ENCODE measurements around the gene PCGF3.

PCGF3 gene

DNA sequence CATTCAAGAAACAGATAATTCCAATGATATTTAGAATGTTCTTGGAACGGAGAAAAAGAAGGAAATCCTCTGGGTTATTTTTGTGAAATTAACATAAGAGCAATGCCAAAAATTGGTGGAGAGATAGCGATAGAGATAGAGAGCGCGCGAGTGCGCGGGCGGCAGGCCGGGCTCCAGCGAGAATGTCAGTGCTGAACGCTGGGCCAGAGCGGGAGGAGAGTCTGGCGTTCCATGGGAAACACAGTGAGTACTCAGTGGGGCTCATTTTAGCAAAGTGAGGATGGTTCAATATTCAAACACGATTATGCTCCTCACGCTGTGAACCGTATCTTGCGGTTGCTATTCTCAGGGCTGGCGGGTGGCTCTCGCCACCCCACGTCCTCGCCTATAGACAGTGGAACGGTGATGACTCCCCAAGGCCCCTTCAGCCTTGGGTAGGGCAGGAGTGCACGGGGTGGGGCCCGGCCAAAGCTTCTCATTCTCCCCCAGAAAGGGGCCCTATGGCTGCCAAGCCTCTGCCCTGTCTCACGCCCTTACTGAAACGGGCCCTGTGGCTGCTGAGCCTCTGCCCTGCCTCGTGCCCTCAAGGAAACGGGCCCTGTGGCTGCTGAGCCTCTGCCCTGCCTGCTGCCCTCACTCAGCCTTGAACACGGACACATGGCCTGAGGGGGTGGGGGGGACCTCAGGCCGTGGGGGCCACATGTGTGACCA lies 103.4 kb downstream of the PCGF3 start:
- no peak for DNase-seq

DNA sequence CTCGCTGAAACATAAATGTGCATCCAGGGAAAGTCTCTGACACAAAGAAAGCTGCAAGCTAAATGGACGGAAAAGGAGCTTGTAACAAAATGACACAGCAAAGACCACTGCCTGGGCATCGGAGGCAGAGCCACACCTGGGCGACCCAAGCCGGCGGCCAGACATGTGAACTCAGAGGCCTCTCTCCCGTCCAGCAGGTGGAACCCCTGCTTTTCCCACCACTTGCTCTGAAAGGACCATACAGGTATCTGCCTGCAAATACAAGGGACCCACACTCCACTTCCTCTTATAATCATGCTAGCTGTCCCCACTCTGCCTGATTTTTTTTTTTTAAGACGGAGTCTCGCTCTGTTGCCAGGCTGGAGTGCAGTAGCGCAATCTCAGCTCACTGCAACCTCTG lies 108.3 kb downstream of the PCGF3 start:
- DNase-seq = no peak

DNA sequence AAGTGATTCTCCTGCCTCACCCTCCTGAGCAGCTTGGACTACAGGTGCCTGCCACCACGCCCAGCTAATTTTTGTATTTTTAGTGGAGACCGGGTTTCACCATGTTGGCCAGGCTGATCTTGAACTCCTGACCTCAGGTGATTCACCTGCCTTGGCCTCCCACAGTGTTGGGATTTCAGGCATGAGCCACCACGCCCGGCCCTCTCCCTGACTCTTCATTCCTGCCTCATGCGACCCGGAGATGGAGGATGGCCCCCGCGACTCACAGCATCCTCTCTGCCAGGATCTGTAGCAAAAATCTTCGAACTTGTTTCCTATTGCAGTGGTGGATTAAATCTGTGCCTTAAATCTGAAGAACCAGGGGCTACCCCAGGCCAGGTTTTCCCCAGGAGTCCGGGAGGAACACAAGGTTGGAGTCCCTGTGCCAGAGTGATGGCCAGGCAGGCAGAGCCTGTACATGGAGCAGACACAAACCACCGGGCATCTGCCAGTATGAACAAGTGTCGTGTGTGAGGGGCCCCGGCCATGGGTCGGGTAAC lies 108.7 kb downstream of the PCGF3 start:
- DNase-seq = no peak

DNA sequence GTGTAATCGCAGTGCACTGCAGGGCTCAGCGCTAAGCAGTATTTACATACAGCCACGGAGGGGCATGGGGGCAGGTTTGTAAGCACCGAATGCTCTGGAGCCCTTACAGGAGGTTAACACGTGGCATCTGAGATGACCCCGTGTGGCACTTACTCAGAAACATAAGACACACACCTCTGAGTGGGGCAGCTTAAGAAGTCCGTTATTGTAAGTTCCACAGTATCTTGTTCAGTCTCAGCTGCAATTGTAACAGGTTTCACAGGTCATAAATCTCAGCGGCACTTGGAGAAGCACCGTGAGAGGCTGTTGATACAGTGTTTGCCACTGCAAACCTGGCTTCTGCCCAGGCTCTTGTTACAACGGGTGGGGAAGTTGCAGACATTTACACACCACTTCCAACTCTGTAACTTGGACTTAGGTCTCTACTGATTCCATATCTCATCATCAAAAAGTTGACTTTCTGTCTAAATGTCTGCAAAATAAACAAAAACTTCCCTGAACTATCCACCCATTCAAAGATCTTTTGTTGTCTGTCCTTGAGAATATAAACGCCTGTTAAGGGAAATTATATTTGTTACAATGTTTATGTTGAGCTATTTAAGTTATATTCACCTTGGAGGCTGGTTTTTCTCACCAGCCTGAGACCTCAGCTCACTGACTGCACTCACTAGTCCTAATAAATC lies 110.0 kb downstream of the PCGF3 start:
- DNase-seq = no peak

DNA sequence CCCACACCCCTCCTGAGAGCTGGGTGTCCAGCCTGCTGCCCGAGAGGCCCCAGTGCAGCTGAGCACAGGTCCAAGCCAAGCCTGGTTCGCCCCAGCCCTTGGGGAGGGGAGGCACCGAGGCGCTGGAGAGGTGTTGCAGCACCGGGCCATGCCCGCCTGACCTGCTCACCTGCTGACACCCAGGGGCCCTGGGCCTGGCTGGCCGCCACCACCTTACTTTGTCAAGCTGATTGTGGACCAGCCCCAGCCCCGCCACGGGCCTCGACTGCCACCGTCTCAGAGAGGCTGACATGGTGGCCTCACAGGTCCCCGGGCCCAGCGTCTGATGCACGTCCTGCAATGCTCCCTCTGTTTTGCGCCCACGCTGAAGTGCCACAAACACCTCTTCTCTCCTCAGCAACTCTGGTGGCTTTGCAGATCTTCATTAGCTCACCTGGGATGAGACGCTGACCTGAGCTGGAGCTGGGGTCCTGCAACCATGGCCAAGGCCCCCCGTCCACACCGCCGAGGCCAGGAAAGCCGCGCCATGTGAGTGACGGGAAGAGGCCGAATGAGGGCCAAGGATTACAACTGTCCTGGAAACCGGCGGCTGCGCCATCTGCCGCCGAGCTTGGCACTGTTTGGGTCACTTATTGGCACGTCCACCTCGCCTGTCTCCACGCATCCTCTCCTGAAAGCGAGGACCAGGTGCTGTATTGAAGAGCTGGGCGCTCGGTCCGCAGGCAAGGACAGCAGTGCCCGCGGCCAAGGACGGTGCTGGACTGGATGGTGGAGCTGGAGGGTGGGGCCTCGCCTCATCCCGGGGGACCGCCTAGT lies 112.7 kb downstream of the PCGF3 start:
- DNase-seq = peak; percentile 70 to 80

DNA sequence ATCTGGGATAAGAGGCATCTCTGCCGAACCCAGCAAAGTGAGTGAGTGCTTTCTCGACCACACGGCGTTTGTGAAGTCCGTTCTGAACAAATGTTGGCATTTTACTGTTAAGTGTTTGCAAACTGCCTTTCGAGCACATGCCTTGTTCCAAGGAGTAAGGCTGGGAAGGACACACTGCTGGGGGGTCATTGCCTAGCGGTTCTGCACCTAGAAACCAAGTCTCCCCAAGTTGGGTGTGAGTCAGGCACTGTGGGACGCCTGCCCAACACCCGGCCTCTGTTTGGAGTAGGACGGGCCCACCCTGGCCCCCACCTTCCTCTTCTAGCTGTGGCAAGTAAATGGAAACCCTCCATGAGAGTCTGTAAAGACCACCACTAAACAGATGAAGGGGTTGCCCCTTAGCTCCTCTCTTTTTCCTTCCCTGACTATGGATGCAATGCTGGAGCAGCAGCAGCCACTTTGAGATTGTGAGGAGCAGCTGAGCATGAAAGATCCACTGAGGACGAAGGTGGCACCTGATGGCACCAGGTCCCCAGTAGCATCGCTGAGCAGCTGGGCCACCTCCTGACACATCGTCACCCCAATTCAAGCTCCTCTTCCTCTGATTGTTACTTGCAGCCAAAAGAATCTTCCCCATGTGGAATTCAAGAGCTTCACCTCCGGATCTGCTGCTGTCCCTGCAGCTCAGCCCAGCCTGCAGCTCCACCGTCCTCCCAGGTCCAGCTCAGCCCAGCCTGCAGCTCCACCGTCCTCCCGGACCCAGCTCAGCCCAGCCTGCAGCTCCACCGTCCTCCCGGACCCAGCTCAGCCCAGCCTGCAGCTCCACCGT lies 114.0 kb downstream of the PCGF3 start:
- DNase-seq = no peak

Data from cerebellar nuclear complex (tissue), 1 donor.